ENCODE results near the gene DEFB112.

Gene DEFB112

GRCh38 chr6:50076431-50076830 lies 26.7 kb upstream of the DEFB112 start:
- Histone ChIP-seq H3K9me3 (no peaks in the 10 kb centered on the region), H3K36me3 (no peaks in the 10 kb centered on the region), H3K27me3 (no peaks in the 10 kb centered on the region), H3K4me1 (no peaks in the 10 kb centered on the region), H3K27ac (no peak overlapping the region), H3K4me3 (no peak overlapping the region)
- intact Hi-C loops (cut with DNase I; ENCODE audit: low total_unique reads): no loop called here
- TF ChIP-seq, protein P1, sequence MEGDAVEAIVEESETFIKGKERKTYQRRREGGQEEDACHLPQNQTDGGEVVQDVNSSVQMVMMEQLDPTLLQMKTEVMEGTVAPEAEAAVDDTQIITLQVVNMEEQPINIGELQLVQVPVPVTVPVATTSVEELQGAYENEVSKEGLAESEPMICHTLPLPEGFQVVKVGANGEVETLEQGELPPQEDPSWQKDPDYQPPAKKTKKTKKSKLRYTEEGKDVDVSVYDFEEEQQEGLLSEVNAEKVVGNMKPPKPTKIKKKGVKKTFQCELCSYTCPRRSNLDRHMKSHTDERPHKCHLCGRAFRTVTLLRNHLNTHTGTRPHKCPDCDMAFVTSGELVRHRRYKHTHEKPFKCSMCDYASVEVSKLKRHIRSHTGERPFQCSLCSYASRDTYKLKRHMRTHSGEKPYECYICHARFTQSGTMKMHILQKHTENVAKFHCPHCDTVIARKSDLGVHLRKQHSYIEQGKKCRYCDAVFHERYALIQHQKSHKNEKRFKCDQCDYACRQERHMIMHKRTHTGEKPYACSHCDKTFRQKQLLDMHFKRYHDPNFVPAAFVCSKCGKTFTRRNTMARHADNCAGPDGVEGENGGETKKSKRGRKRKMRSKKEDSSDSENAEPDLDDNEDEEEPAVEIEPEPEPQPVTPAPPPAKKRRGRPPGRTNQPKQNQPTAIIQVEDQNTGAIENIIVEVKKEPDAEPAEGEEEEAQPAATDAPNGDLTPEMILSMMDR (IDR thresholded peaks at IDR 0.05): no peak
- no peak for DNase-seq

GRCh38 chr6:50071921-50072320 lies 22.2 kb upstream of the DEFB112 start:
- H3K4me3 ChIP-seq: no peak overlapping the region
- H3K27ac ChIP-seq: no peak overlapping the region
- DNase-seq: no peak
- H3K36me3 ChIP-seq: no peaks in the 10 kb centered on the region
- H3K4me1 ChIP-seq: no peaks in the 10 kb centered on the region
- no peaks in the 10 kb centered on the region for H3K27me3 ChIP-seq
- intact Hi-C loops (cut with DNase I; ENCODE audit: low total_unique reads): no loop called here
- H3K9me3 ChIP-seq: no peaks in the 10 kb centered on the region
- TF ChIP-seq, protein P1 (IDR thresholded peaks at IDR 0.05): no peak

DNA sequence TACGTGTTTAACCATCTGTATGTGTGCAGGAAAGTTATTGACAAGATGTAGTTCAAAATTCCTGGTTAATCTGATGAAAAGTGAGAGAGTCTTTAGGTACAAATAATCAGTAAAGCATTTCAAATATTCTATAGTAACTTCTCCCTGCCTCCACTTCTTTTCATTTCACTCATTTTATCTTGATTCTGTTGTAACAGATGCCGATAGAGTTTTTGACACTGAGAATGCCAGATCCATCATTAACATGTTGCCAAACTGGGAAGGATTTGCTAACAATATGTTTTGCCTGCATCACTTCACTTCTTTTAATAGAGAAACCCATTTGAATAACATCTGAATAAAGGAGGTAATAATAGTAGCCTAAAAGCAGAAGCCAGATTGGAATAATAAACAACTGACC lies 20.4 kb upstream of the DEFB112 start:
- H3K4me3 ChIP-seq: no peak overlapping the region
- no peaks in the 10 kb centered on the region for H3K36me3 ChIP-seq
- H3K27ac ChIP-seq: no peak overlapping the region
- DNase-seq: no peak
- H3K27me3 ChIP-seq: no peaks in the 10 kb centered on the region
- H3K9me3 ChIP-seq: no peaks in the 10 kb centered on the region
- TF ChIP-seq, protein P1 (IDR thresholded peaks at IDR 0.05): no peak
- no peaks in the 10 kb centered on the region for H3K4me1 ChIP-seq
- intact Hi-C loops (cut with DNase I; ENCODE audit: low total_unique reads): no loop called here

DNA sequence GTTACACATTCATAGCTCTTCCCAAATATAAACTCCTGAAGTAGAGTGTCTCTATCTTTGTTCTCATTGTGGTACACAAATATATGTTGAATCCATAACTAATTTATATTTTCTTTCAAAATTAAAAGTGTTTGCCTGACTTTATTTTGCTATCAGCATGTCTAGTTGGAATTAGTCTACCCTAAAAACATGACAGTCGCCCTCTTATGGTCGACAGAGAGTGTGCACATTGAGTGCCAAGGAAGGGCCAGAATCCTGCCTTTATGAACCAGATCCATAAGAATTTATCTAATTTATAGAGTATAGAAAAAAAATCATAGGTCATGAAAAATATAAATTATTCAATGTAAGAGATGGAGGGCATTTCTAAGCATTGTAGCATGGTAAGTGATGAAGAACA lies 12.3 kb upstream of the DEFB112 start:
- no peaks in the 10 kb centered on the region for H3K4me1 ChIP-seq
- intact Hi-C loops (cut with DNase I; ENCODE audit: low total_unique reads): no loop called here
- H3K4me3 ChIP-seq: no peak overlapping the region
- TF ChIP-seq, protein P1 (IDR thresholded peaks at IDR 0.05): no peak
- H3K27ac ChIP-seq: no peak overlapping the region
- no peak for DNase-seq
- H3K9me3 ChIP-seq: no peaks in the 10 kb centered on the region
- H3K27me3 ChIP-seq: no peaks in the 10 kb centered on the region
- H3K36me3 ChIP-seq: no peaks in the 10 kb centered on the region

GRCh38 chr6:50056242-50056641 lies 6.5 kb upstream of the DEFB112 start:
- no peaks in the 10 kb centered on the region for H3K4me1 ChIP-seq
- H3K36me3 ChIP-seq: no peaks in the 10 kb centered on the region
- TF ChIP-seq, protein P1 (IDR thresholded peaks at IDR 0.05): no peak
- H3K9me3 ChIP-seq: no peaks in the 10 kb centered on the region
- intact Hi-C loops (cut with DNase I; ENCODE audit: low total_unique reads): no loop called here
- H3K27me3 ChIP-seq: no peaks in the 10 kb centered on the region
- H3K4me3 ChIP-seq: no peak overlapping the region
- no peak overlapping the region for H3K27ac ChIP-seq
- no peak for DNase-seq

DNA sequence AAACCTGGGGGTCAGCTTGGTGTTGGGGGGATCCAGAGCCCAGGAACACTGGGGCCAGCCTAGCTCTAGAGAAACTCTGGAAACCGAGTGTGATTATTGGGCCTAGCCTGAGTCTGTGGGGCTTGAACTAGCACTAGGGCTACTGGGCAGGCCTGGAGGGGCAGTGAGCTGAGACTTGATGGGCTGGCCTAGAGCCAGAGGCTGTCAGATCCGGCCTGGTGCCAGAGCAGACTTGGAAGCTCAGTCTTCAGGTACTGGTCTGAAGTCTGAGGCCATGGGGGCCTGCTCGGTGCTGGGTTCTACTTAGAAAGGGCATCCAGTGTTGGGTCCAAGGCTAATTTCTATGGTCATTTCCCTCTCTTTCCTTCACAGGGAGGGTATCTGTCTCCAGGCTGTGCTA lies 2.7 kb downstream of the DEFB112 start:
- intact Hi-C loops (cut with DNase I; ENCODE audit: low total_unique reads): no loop called here
- TF ChIP-seq, protein P1 (IDR thresholded peaks at IDR 0.05): no peak
- Histone ChIP-seq H3K4me3 (no peak overlapping the region), H3K9me3 (no peaks in the 10 kb centered on the region), H3K4me1 (no peaks in the 10 kb centered on the region), H3K36me3 (no peaks in the 10 kb centered on the region), H3K27me3 (no peaks in the 10 kb centered on the region), H3K27ac (no peak overlapping the region)
- DNase-seq: no peak

Measured in tibial artery (tissue), 4 donors.